Common myeloid progenitor, CD34-positive (primary cell): ENCODE results near the gene ZBTB38.

Experiments used
- CTCF ChIA-PET: fragments of 350-600 bp; sonication (Branson Sonifier 250); formaldehyde crosslinking; loops from one replicate; lab custom pipeline; 2021; ENCODE audit warnings: antibody characterized with exemption; lab: Charles Lee
- POLR2A ChIA-PET: fragments of 350-600 bp; sonication (Branson Sonifier 250); formaldehyde crosslinking; loops from one replicate; lab custom pipeline; 2021; ENCODE audit warnings: antibody characterized with exemption; lab: Charles Lee
- DNase-seq, 3 donors: peaks; one replicate each; pipeline versions ENCODE4 v3.0.0 to v3.0.0-alpha.2; 2013
- H3K27ac ChIP-seq, 2 experiments: 1 replicate in 1 of 2; 2 replicates in 1 of 2; pipeline ENCODE4 v1.7.0; 2013; ENCODE audit warnings: inconsistent platforms in 2 of 2, low read length in 2 of 2, mild to moderate bottlenecking in 2 of 2, low read depth in 1 of 2, moderate library complexity in 1 of 2; ENCODE audit not compliant: severe bottlenecking in 2 of 2, insufficient read depth in 1 of 2, poor library complexity in 1 of 2
- H3K27me3 ChIP-seq, 5 experiments: replicated peaks in 2 of 5; 1 replicate in 3 of 5; 2 replicates in 2 of 5; pipeline versions ENCODE4 v1.6.1 to v1.7.0; 2013; ENCODE audit warnings: low read length in 4 of 5, mild to moderate bottlenecking in 2 of 5, moderate library complexity in 2 of 5, inconsistent platforms in 1 of 5; ENCODE audit not compliant: insufficient read depth in 5 of 5, control insufficient read depth in 4 of 5
- H3K36me3 ChIP-seq, 4 experiments: 1 replicate in 2 of 4; 2 replicates in 2 of 4; pipeline versions ENCODE4 v1.6.1 to v1.7.0; 2013; ENCODE audit warnings: low read length in 3 of 4, control low read depth in 1 of 4, mild to moderate bottlenecking in 1 of 4; ENCODE audit not compliant: control insufficient read depth in 4 of 4, insufficient read depth in 4 of 4
- H3K4me1 ChIP-seq, 4 experiments: 1 replicate in 3 of 4; 2 replicates in 1 of 4; pipeline versions ENCODE4 v1.6.1 to v1.7.1; 2013; ENCODE audit warnings: low read length in 3 of 4, mild to moderate bottlenecking in 3 of 4, control low read depth in 1 of 4, inconsistent platforms in 1 of 4, moderate library complexity in 1 of 4; ENCODE audit not compliant: control insufficient read depth in 4 of 4, insufficient read depth in 4 of 4; ENCODE audit errors: control extremely low read depth in 1 of 4
- H3K4me3 ChIP-seq, 7 experiments: 1 replicate in 4 of 7; 2 replicates in 3 of 7; pipeline versions ENCODE4 v1.5.1 to v1.7.0; 2013; ENCODE audit warnings: mild to moderate bottlenecking in 7 of 7, low read length in 6 of 7, moderate library complexity in 6 of 7, inconsistent platforms in 2 of 7, low read depth in 2 of 7, control low read depth in 1 of 7; ENCODE audit not compliant: insufficient read depth in 4 of 7, control insufficient read depth in 1 of 7; ENCODE audit errors: extremely low read depth in 1 of 7
- H3K9me3 ChIP-seq, 5 experiments: 1 replicate in 4 of 5; 2 replicates in 1 of 5; pipeline versions ENCODE4 v1.6.1 to v1.7.1; 2013; ENCODE audit warnings: low read length in 4 of 5, mild to moderate bottlenecking in 2 of 5, inconsistent platforms in 1 of 5, low read depth in 1 of 5, moderate library complexity in 1 of 5; ENCODE audit not compliant: control insufficient read depth in 4 of 5, insufficient read depth in 2 of 5; ENCODE audit errors: control extremely low read depth in 1 of 5
- WGBS: methylation state at CpG from one replicate; pipeline ENCODE4 v1.1.5; 2013; ENCODE audit not compliant: insufficient coverage; 5-methylcytosine and 5-hydroxymethylcytosine counted together

The ZBTB38 gene

DNA sequence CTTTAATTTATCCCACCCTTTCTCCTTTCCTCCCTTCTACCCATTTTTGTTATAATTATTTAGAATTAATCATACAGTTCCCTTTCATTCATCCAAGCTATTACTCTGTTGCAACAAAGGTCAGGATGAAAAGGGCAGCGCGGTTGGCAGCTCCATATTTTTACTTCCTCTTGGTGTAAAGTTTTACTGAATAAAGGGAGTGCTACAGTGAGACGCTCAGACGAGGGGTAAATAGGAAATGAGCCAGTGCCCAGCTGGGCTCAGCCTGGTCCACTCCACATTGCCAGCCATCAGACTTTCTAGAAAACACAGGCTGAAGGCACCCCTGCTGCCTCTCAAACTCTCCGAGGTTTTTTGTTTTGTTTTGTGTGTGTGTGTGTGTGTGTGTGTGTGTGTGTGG, 21.9 kb upstream of the ZBTB38 start:
- no peak overlapping the region for H3K27ac ChIP-seq
- no peak for DNase-seq
- no peaks in the 10 kb centered on the region for H3K9me3 ChIP-seq
- no peak overlapping the region for H3K4me3 ChIP-seq
- no peaks in the 10 kb centered on the region for H3K36me3 ChIP-seq
- H3K4me1 ChIP-seq, result no peaks in the 10 kb centered on the region
- ChIA-PET POLR2A (no interaction called here), CTCF (interaction anchor here (0.9 to 2.8 kb wide), 7 partner anchors 8 to 109 kb away, joined by 3 to 10 read pairs (median 4); no protein-coding TSS in a partner anchor)
- 86% methylated on average over 4 of the region's 5 CpGs for WGBS
- H3K27me3 ChIP-seq, result no peaks in the 10 kb centered on the region

DNA sequence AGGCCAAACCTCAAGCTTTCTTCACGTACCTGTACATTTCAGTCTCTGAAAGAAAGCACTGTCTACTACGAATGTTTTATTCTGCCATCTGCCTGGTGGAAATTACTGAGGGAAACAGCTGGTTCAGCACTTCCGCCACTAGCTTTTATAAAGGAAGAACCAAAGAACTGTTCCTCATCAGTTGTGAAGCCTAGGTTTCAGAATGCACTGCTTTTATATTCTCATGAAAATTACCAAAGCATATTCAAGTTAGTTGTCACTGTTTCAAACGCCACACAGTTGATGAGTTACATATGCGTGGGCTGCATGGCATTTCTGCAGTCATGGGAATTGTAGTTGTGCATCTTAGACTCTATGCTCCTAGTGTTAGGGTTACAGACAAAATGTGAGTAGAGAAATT, 21.5 kb upstream of the ZBTB38 start:
- H3K4me1 ChIP-seq, result no peaks in the 10 kb centered on the region
- 61% methylated on average over 4 of the region's 5 CpGs for WGBS
- no peaks in the 10 kb centered on the region for H3K27me3 ChIP-seq
- H3K4me3 ChIP-seq, result no peak overlapping the region
- no peaks in the 10 kb centered on the region for H3K36me3 ChIP-seq
- DNase-seq, result peak in 1 of 3 donors; percentile 23
- ChIA-PET POLR2A (no interaction called here), CTCF (interaction anchor here (0.9 to 2.8 kb wide), 5 partner anchors 14 to 108 kb away, joined by 3 to 10 read pairs (median 4); no protein-coding TSS in a partner anchor)
- H3K9me3 ChIP-seq, result no peaks in the 10 kb centered on the region
- no peak overlapping the region for H3K27ac ChIP-seq

DNA sequence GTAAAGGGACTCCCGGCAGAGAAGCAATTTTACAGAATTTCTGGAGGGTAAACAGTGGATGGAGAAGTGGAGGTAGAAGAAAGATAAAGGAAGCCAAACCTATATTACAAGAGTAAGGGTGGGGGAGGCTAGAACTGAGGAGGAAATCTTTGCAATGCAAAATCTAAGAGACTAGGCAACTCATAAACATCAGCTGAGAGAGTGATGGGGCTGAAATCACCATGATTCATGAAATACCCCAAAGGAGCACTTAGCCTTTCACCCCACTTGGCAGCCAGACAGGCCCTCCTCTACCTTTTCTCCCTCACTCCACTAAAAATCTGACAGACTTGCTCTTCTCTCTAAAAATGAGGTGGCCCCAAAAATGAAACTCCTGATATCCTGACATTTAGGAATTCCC, 19.5 kb upstream of the ZBTB38 start:
- H3K27ac ChIP-seq, result no peak overlapping the region
- WGBS, result 100% methylated on average over 1 of the region's 1 CpG

DNA sequence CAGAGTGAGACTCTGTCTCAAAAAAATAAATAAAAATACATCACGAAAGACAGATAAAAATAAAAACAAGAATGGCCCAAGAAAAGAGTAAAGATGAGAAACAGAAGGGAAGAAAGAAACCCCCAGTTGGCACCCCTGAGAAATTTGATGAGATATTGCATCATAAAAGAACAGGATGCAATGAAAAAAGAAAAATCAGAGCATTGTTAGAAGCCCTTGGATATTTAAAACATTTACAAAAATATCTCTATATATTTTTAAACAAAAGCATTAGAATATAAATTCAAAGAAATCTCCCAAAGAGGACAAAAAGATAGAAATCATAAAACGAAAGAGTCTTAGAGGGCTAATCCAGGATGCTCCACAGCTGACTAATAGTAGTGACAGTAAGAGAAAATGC, 18.6 kb upstream of the ZBTB38 start:
- H3K27me3 ChIP-seq, result no peaks in the 10 kb centered on the region
- H3K9me3 ChIP-seq, result no peaks in the 10 kb centered on the region
- 100% methylated on average over 1 of the region's 2 CpGs for WGBS
- no peaks in the 10 kb centered on the region for H3K36me3 ChIP-seq
- ChIA-PET CTCF (interaction anchor here (0.8 to 1.4 kb wide), 3 partner anchors 10 to 103 kb away, joined by 3 to 7 read pairs (median 3); no protein-coding TSS in a partner anchor), POLR2A (no interaction called here)
- no peak overlapping the region for H3K27ac ChIP-seq
- no peaks in the 10 kb centered on the region for H3K4me1 ChIP-seq
- DNase-seq, result no peak
- no peak overlapping the region for H3K4me3 ChIP-seq

More for the DNA sequence above, 19.5 kb upstream of the ZBTB38 start:
- H3K4me3 ChIP-seq, result no peak overlapping the region
- DNase-seq, result no peak
- CTCF ChIA-PET, result interaction anchor here (0.8 to 1.4 kb wide), 3 partner anchors 11 to 104 kb away, joined by 3 to 7 read pairs (median 3); no protein-coding TSS in a partner anchor
- no peaks in the 10 kb centered on the region for H3K9me3 ChIP-seq
- H3K27me3 ChIP-seq, result no peaks in the 10 kb centered on the region
- H3K4me1 ChIP-seq, result no peaks in the 10 kb centered on the region
- no peaks in the 10 kb centered on the region for H3K36me3 ChIP-seq
- POLR2A ChIA-PET, result interaction anchor here (0.6 kb wide), 1 partner anchor 25 kb away, joined by 3 read pairs; no protein-coding TSS in a partner anchor

DNA sequence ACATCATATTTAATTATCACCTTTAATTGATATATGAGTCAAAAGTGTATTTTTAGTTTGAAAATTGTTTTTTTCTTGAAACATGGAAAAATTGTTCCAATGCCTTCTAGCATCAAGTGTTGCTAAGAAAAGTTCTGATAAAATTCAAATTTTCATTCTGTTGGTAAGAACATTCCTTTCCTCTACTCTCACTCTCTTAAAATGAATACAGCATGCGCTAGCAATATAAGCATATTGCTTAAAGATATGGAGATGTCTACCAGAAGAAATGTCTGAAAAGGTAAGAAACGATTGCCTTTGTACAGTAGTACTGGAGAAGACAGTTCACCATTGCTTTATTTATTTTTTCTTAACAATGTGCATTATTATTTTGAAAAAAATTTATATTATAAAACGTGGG, 17.6 kb upstream of the ZBTB38 start:
- H3K4me1 ChIP-seq, result no peaks in the 10 kb centered on the region
- no CpG with 5 or more reads among the region's 3 CpGs for WGBS
- ChIA-PET CTCF (interaction anchor here (1.0 kb wide), 1 partner anchor 8 kb away, joined by 4 read pairs; no protein-coding TSS in a partner anchor), POLR2A (no interaction called here)
- no peak overlapping the region for H3K27ac ChIP-seq
- H3K27me3 ChIP-seq, result no peaks in the 10 kb centered on the region
- no peak overlapping the region for H3K4me3 ChIP-seq
- no peaks in the 10 kb centered on the region for H3K36me3 ChIP-seq
- no peaks in the 10 kb centered on the region for H3K9me3 ChIP-seq
- DNase-seq, result no peak

DNA sequence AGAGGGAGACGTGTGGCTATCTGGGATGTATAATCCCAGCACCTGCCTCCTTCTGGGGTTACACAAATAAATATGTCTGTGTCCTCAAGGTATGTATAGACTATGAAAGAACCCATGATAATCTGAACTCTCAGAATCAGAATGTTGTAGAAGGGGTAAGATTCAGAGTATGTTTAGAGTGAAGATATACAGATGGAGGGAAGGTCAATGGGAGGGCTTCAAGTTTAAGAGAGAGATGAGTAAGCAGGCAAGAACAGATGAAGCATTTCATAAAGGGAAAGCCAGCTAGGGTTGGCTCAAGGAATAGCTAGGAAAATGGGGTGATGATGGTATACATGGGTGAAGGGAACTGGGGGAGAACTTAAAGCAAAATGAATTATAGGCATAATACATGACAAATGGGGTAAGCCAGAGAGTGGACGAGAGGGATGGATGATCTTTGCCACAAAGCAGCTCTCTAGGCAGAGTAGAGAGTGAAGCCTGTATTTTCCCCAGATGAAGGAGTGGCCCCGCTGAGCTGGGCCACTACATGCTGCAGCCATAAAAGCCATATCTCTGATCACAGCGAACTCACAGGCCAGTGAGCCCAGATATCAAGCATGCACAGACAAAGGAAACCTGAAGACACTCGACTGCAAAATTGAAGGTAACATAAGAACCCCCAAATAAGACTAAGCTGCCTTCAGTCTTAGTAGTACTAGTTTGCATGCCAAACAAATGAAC, 15.9 kb upstream of the ZBTB38 start:
- H3K4me3 ChIP-seq, result no peak overlapping the region
- H3K36me3 ChIP-seq, result no peaks in the 10 kb centered on the region
- H3K27ac ChIP-seq, result no peak overlapping the region
- WGBS, result 92% methylated on average over 5 of the region's 5 CpGs
- CTCF ChIA-PET, result interaction anchor here (0.9 to 2.1 kb wide), 4 partner anchors 9 to 97 kb away, joined by 3 to 10 read pairs (median 4); no protein-coding TSS in a partner anchor
- no peaks in the 10 kb centered on the region for H3K4me1 ChIP-seq
- DNase-seq, result no peak
- H3K27me3 ChIP-seq, result no peaks in the 10 kb centered on the region
- H3K9me3 ChIP-seq, result no peaks in the 10 kb centered on the region
- POLR2A ChIA-PET, result no interaction called here
